K562 (cell line): ENCODE data around the gene MED12. TPM values are rescaled to one million over a fixed set of nuclear protein-coding genes. Genes with fewer than 3 reads are reported as not detected.

ENCODE experiments used
- ATAC-seq: fragments of 200-7000 bp; cut with Tn5 transposase; 3 replicates; pipeline ENCODE4 v1.9.1; 2020; ENCODE audit warnings: moderate library complexity
- BruUV-seq: library from RNA; stranded (reverse); fragments of 400-500 nt; replicated peaks from 2 replicates; lab custom pipeline; 2021; lab: Mats Ljungman, UMichigan
- CTCF ChIA-PET: fragments of 300-600 bp; formaldehyde crosslinking; extraction: SDS; loops from one replicate; lab custom pipeline; 2021; ENCODE audit warnings: low intra/inter-chr PET ratio; lab: Yijun Ruan, JAX
- POLR2A ChIA-PET: fragments of 300-600, 350-650 bp; sonication (Branson Sonifier 250); formaldehyde crosslinking; extraction: SDS; loops from one replicate; lab custom pipeline; 2021; ENCODE audit warnings: antibody characterized with exemption, inconsistent platforms; lab: Yijun Ruan, JAX
- DNase-seq, 4 experiments: peaks; one replicate each; pipeline versions ENCODE4 v3.0.0 to v3.0.0-alpha.2; 2011 to 2018; ENCODE audit warnings: low spot score in 3 of 4, mixed read lengths in 3 of 4; ENCODE audit errors: extremely low read depth in 1 of 4
- FAIRE-seq: peaks from 2 replicates; lab custom pipeline; 2011; peaks lifted over from hg19 to GRCh38; lab: Jason Lieb, UNC
- H2AFZ ChIP-seq: 2 replicates; pipeline ENCODE4 v1.6.0; 2011; ENCODE audit warnings: low read depth, low read length, control low read depth, inconsistent platforms
- H3K27ac ChIP-seq: fragments of 200-600 bp; 3 replicates; pipeline ENCODE4 v1.8.0; 2011; ENCODE audit warnings: low read depth, mild to moderate bottlenecking, control low read depth, inconsistent platforms, low read length, moderate library complexity, mixed read lengths; ENCODE audit errors: extremely low read depth
- H3K27me3 ChIP-seq, 2 experiments: fragments of 300-600 bp in 1 of 2; 2 replicates in 1 of 2; 3 replicates in 1 of 2; pipeline versions ENCODE4 v1.6.0 to v1.8.0; 2011; ENCODE audit warnings: inconsistent platforms in 2 of 2, low read length in 2 of 2, mild to moderate bottlenecking in 1 of 2, mixed read lengths in 1 of 2, moderate library complexity in 1 of 2; ENCODE audit not compliant: control insufficient read depth in 2 of 2, insufficient read depth in 2 of 2
- H3K36me3 ChIP-seq: fragments of 300-600 bp; 3 replicates; pipeline ENCODE4 v1.8.0; 2011; ENCODE audit warnings: mild to moderate bottlenecking, low read length, inconsistent platforms; ENCODE audit not compliant: control insufficient read depth, insufficient read depth
- H3K4me1 ChIP-seq, 2 experiments: fragments of 200-600 bp in 1 of 2; replicated peaks in 1 of 2; 2 replicates in 1 of 2; 3 replicates in 1 of 2; pipeline versions ENCODE4 v1.5.1 to v1.8.0; 2011; ENCODE audit warnings: inconsistent platforms in 2 of 2, low read length in 2 of 2, mild to moderate bottlenecking in 1 of 2, mixed read lengths in 1 of 2, moderate library complexity in 1 of 2; ENCODE audit not compliant: control insufficient read depth in 2 of 2, insufficient read depth in 2 of 2
- H3K4me2 ChIP-seq: 2 replicates; pipeline ENCODE4 v1.6.1; 2011; ENCODE audit warnings: low read length, control low read depth, inconsistent platforms, mixed read lengths; ENCODE audit not compliant: insufficient read depth
- H3K4me3 ChIP-seq: fragments of 200-600 bp; sonication (generic), shearing (Covaris generic); 2 replicates; pipeline ENCODE4 v1.5.1; 2016; ENCODE audit warnings: control low read depth, inconsistent platforms
- H3K79me2 ChIP-seq: fragments of 200-600 bp; 3 replicates; pipeline ENCODE4 v1.8.0; 2011; ENCODE audit warnings: low read length, inconsistent platforms; ENCODE audit not compliant: control insufficient read depth, insufficient read depth
- H3K9ac ChIP-seq, 2 experiments: 2 replicates each; pipeline versions ENCODE4 v1.6.0 to v1.6.1; 2011; ENCODE audit warnings: low read depth in 2 of 2, low read length in 2 of 2, control low read depth in 1 of 2, inconsistent platforms in 1 of 2, mild to moderate bottlenecking in 1 of 2, mixed read lengths in 1 of 2; ENCODE audit not compliant: insufficient read depth in 1 of 2
- H3K9me1 ChIP-seq: one replicate; pipeline ENCODE4 v1.6.0; 2011; ENCODE audit warnings: inconsistent platforms, mild to moderate bottlenecking, low read length, moderate library complexity; ENCODE audit not compliant: control insufficient read depth, insufficient read depth
- H3K9me3 ChIP-seq: replicated peaks from 2 replicates; pipeline ENCODE4 v1.5.1; 2011; ENCODE audit warnings: low read depth, low read length, inconsistent platforms; ENCODE audit not compliant: control insufficient read depth, insufficient read depth
- H4K20me1 ChIP-seq: replicated peaks from 2 replicates; pipeline ENCODE4 v1.6.1; 2011; ENCODE audit warnings: low read length, inconsistent platforms, mixed read lengths; ENCODE audit not compliant: control insufficient read depth, insufficient read depth
- CBFA2T2 ChIP-seq: fragments of 450-650 bp; conservative IDR thresholded peaks from 2 replicates; pipeline ENCODE4 v1.6.1; 2017; ENCODE audit warnings: mild to moderate bottlenecking
- ESRRA ChIP-seq: fragments of 450-650 bp; IDR thresholded peaks from 2 replicates; pipeline ENCODE4 v1.6.1; 2014; ENCODE audit warnings: low read depth, mild to moderate bottlenecking, moderate library complexity, borderline replicate concordance
- IRF1 ChIP-seq: sonication (generic); formaldehyde crosslinking; IDR thresholded peaks from 2 replicates; pipeline ENCODE4 v1.8.0; 2022; ENCODE audit warnings: missing genetic modification reagents, mild to moderate bottlenecking, borderline replicate concordance
- NR2F6 ChIP-seq: fragments of 450-650 bp; formaldehyde crosslinking; IDR thresholded peaks from 2 replicates; pipeline ENCODE4 v1.4.0; 2020; ENCODE audit warnings: mild to moderate bottlenecking
- RAD51 ChIP-seq: fragments of 450-650 bp; IDR thresholded peaks from 2 replicates; pipeline ENCODE4 v1.7.1; 2016; ENCODE audit warnings: low read depth, mild to moderate bottlenecking, borderline replicate concordance
- SRF ChIP-seq, 2 experiments: fragments of 250-450, 450-650 bp in 1 of 2; sonication (Bioruptor Pico) in 1 of 2; sonication (generic) in 1 of 2; formaldehyde crosslinking; IDR thresholded peaks; 2 replicates each; pipeline versions ENCODE4 v1.5.0 to v1.5.1; 2020 to 2022; ENCODE audit warnings: mild to moderate bottlenecking in 1 of 2, missing genetic modification reagents in 1 of 2
- TCF7 ChIP-seq: sonication (generic); IDR thresholded peaks from 2 replicates; pipeline ENCODE4 v1.6.1; 2016; ENCODE audit warnings: antibody characterized with exemption, borderline replicate concordance
- ZNF174 ChIP-seq: fragments of 250-450 bp; sonication (Bioruptor Pico); IDR thresholded peaks from 2 replicates; pipeline ENCODE4 v1.4.0; 2020; ENCODE audit warnings: mild to moderate bottlenecking
- WGBS: fragments of 100-300 bp; shearing (Covaris generic); methylation state at CpG from one replicate; pipeline ENCODE4 v1.1.6; 2016; ENCODE audit warnings: low coverage, mixed read lengths; ENCODE audit not compliant: insufficient coverage; ENCODE audit errors: missing lambda C conversion rate; 5-methylcytosine and 5-hydroxymethylcytosine counted together
- in situ Hi-C: fragments of 300-500 bp; cut with MboI; formaldehyde crosslinking; loops from 4 replicates; pipeline ENCODE4 v1.15.0; 2018; ENCODE audit warnings: inconsistent platforms, mixed read lengths
- intact Hi-C: fragments of 100-400 bp; cut with micrococcal nuclease; formaldehyde crosslinking; loops from 2 replicates; pipeline ENCODE4 v1.14.2; 2022
- polyA plus RNA-seq, 8 experiments: library from polyadenylated mRNA; depleted of rRNA in 4 of 8; stranded (reverse) in 5 of 8; unstranded in 3 of 8; fragments of >200 nt; fragmentation: Nextera tagmentation in 2 of 8; fragmentation: Illumina TruSeq in 1 of 8; extraction: Ambion mirVana in 2 of 8; extraction: Trizol in 1 of 8; gene quantifications; 2 replicates each; pipeline versions ENCODE4 v1.2.1 to v1.2.3, GENCODE V29; 2011 to 2014; ENCODE audit warnings: inconsistent platforms in 1 of 8, missing spikeins in 1 of 8
- total RNA-seq, 7 experiments: library from RNA; depleted of rRNA in 6 of 7; stranded (reverse); fragments of >200 nt in 6 of 7; fragmentation: Illumina TruSeq in 2 of 7; extraction: Trizol in 2 of 7; gene quantifications; 2 replicates each; pipeline versions ENCODE4 v1.2.1 to v1.2.3, GENCODE V29; 2011 to 2021; ENCODE audit warnings: low replicate concordance in 1 of 7
- TF ChIP-seq, protein P1 (sequence below): IDR thresholded peaks from 3 replicates; pipeline ENCODE4 v1.6.1; 2011; ENCODE audit warnings: borderline replicate concordance, mild to moderate bottlenecking, moderate library complexity; ENCODE audit not compliant: insufficient read length; ENCODE audit errors: extremely low read depth

The MED12 gene
- total and polyA plus RNA-seq, 9 of the 15 experiments (the other 6 are each of a cell fraction or from before 2014, with no cell fraction given): 1.6 to 49.7 (median 8.6) TPM

GRCh38 chrX:71170660-71171059 is 52.3 kb downstream of the MED12 start:
- H4K20me1 ChIP-seq: no peaks in the 10 kb centered on the region
- in situ Hi-C loops (loop anchor here (10.0 kb wide), 1 partner anchor 406 kb away; no protein-coding TSS in a partner anchor), intact Hi-C loops (loop anchor here (2.0 kb wide), 1 partner anchor 68 kb away; no protein-coding TSS in a partner anchor)
- WGBS: 21% methylated on average over 4 of the region's 5 CpGs
- H3K9me1 ChIP-seq: no peaks in the 10 kb centered on the region
- CTCF ChIA-PET: no interaction called here
- H2AFZ ChIP-seq: peak overlapping the region; percentile 72
- H3K4me1 ChIP-seq: peaks cover 23 to 25% of the 10 kb centered on the region in 2 experiments; a peak in 4 of 5 replicates
- H3K9me3 ChIP-seq: no peaks in the 10 kb centered on the region
- H3K36me3 ChIP-seq: no peaks in the 10 kb centered on the region
- peak overlapping the region; percentile 39 to 66; a peak in 3 of 4 replicates for H3K9ac ChIP-seq
- no peak overlapping the region; the same call in 1 of the 2 replicates for H3K4me2 ChIP-seq
- H3K27ac ChIP-seq: peak overlapping the region; percentile 78
- TF ChIP-seq RAD51 (peak; percentile 22; the same call in 1 of the 2 replicates), SRF (CRISPR knock-in tag; IDR thresholded peaks at IDR 0.05) (no peak)
- DNase-seq (peak; percentile 16 to 42 (median 30)), ATAC-seq (peak; percentile 75), FAIRE-seq (peak; percentile 51)
- H3K4me3 ChIP-seq: no peak overlapping the region
- POLR2A ChIA-PET: no interaction called here
- no TSS peak for BruUV-seq
- H3K27me3 ChIP-seq: no peaks in the 10 kb centered on the region
- H3K79me2 ChIP-seq: no peaks in the 10 kb centered on the region

GRCh38 chrX:71171110-71171801 is 52.9 kb downstream of the MED12 start:
- H3K4me2 ChIP-seq: peak overlapping the region; percentile 65
- no peaks in the 10 kb centered on the region for H3K9me3 ChIP-seq
- BruUV-seq: no TSS peak
- peak; percentile 38 to 74 (median 55) for DNase-seq
- peaks cover 23 to 25% of the 10 kb centered on the region in 2 experiments; a peak in 4 of 5 replicates for H3K4me1 ChIP-seq
- H3K27me3 ChIP-seq: no peaks in the 10 kb centered on the region
- peak overlapping the region; percentile 48 to 89; a peak in 3 of 4 replicates for H3K9ac ChIP-seq
- CTCF ChIA-PET: no interaction called here
- peak overlapping the region; percentile 78 for H3K27ac ChIP-seq
- FAIRE-seq: peak; percentile 96
- peak overlapping the region; percentile 85 for H2AFZ ChIP-seq
- H3K79me2 ChIP-seq: no peaks in the 10 kb centered on the region
- intact Hi-C loops (loop anchor here (2.0 kb wide), 1 partner anchor 68 kb away; no protein-coding TSS in a partner anchor), in situ Hi-C loops (loop anchor here (10.0 kb wide), 1 partner anchor 406 kb away; no protein-coding TSS in a partner anchor)
- 8% methylated on average over 10 of the region's 12 CpGs for WGBS
- POLR2A ChIA-PET: no interaction called here
- ATAC-seq: peak; percentile 83
- no peaks in the 10 kb centered on the region for H3K9me1 ChIP-seq
- H4K20me1 ChIP-seq: no peaks in the 10 kb centered on the region
- H3K36me3 ChIP-seq: no peaks in the 10 kb centered on the region
- H3K4me3 ChIP-seq: no peak overlapping the region
- TF ChIP-seq ZNF174 (CRISPR knock-in tag) (no peak), ESRRA (peak; percentile 95), IRF1 (CRISPR knock-in tag) (no peak), CBFA2T2 (no peak), NR2F6 (no peak), TCF7 (no peak)
- TF ChIP-seq, protein P1, sequence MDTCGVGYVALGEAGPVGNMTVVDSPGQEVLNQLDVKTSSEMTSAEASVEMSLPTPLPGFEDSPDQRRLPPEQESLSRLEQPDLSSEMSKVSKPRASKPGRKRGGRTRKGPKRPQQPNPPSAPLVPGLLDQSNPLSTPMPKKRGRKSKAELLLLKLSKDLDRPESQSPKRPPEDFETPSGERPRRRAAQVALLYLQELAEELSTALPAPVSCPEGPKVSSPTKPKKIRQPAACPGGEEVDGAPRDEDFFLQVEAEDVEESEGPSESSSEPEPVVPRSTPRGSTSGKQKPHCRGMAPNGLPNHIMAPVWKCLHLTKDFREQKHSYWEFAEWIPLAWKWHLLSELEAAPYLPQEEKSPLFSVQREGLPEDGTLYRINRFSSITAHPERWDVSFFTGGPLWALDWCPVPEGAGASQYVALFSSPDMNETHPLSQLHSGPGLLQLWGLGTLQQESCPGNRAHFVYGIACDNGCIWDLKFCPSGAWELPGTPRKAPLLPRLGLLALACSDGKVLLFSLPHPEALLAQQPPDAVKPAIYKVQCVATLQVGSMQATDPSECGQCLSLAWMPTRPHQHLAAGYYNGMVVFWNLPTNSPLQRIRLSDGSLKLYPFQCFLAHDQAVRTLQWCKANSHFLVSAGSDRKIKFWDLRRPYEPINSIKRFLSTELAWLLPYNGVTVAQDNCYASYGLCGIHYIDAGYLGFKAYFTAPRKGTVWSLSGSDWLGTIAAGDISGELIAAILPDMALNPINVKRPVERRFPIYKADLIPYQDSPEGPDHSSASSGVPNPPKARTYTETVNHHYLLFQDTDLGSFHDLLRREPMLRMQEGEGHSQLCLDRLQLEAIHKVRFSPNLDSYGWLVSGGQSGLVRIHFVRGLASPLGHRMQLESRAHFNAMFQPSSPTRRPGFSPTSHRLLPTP: no peak
